Measurements from ENCODE around the gene TPPP2. TPM values are rescaled to one million over a fixed set of nuclear protein-coding genes. Genes with fewer than 3 reads are reported as not detected.

The TPPP2 gene
- total and polyA plus RNA-seq, 2 experiments from 2014 or later: not detected

DNA sequence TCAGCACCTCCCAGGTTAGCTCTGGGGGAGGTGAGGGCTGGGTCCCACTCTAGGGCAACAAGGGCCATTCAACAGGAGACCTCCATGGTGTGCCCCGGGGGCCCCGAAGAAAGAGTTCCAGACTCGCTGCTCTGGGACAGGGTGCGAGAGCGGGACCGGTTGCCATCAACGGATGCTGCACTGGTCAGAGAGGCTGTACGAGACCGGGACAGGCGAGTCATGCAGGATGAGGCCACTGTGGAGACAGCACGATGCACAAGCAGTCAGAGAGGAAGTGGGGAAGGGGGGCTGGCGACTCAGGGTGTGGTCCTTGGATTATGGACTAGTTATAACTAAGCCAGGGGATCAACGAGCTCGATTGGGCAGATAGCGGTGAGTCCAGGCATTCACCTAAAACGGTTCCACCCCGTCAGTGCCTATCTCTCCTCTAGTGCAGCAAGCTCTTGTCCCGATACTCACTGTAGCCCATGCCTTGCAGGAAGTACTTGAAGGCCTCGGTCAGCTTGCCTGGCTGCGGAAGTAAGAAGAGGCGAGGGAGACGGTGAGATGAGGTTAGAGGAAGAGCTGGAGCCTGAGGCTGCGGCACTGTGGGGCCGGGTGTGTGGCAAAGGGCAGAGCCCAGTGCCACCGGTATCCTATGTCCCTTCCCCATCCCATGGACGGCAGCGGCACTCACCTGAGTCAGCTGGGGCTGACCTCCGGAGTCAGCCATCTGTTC lies 12.3 kb upstream of the TPPP2 start:
- Mint-ChIP-seq H3K4me1 (peaks cover 16% of the 10 kb centered on the region), H3K4me3 (no peak overlapping the region), H3K9me3 (no peaks in the 10 kb centered on the region; the same call in 2 of the 3 replicates), H3K27me3 (ENCODE audit: insufficient read depth, low read depth, poor library complexity) (peaks cover 7% of the 10 kb centered on the region), H3K27ac (no peak overlapping the region), H3K36me3 (ENCODE audit: low read depth) (peaks cover 16% of the 10 kb centered on the region)
- Histone ChIP-seq H3F3A (replicated peaks; ENCODE audit: low read depth) (no peaks in the 10 kb centered on the region), H3K4me1 (ENCODE audit: insufficient read depth) (0 out of 2 replicates have a peak, but pooled peaks cover 7% of the 10 kb centered on the region), H3K27me3 (ENCODE audit: insufficient read depth) (peaks cover 5% of the 10 kb centered on the region), H3K79me2 (replicated peaks; ENCODE audit: insufficient read depth) (no peaks in the 10 kb centered on the region), H3K27ac (ENCODE audit: low read depth) (no peak overlapping the region), H2AFZ (no peak overlapping the region), H3K4me3 (no peak overlapping the region), H3K4me2 (no peak overlapping the region), H3K36me3 (ENCODE audit: insufficient read depth) (no peaks in the 10 kb centered on the region), H3K9me2 (ENCODE audit: insufficient read depth) (no peaks in the 10 kb centered on the region), H4K20me1 (replicated peaks; ENCODE audit: insufficient read depth) (no peaks in the 10 kb centered on the region)
- ATAC-seq: no peak
- DNase-seq (ENCODE audit: low spot score): no peak
- TF ChIP-seq STAT1 (IDR thresholded peaks at IDR 0.05; ENCODE audit: unreplicated experiment) (no peak), JUNB (IDR thresholded peaks at IDR 0.05; ENCODE audit: unreplicated experiment) (no peak), ZNF114 (CRISPR knock-in tag; IDR thresholded peaks at IDR 0.05) (no peak), EZH2 (IDR thresholded peaks at IDR 0.05; ENCODE audit: low read depth, unreplicated experiment) (no peak), ZNF331 (CRISPR knock-in tag; IDR thresholded peaks at IDR 0.05; ENCODE audit: low read depth) (no peak), CREB1 (CRISPR knock-in tag; IDR thresholded peaks at IDR 0.05; ENCODE audit: low read depth) (no peak), ETS1 (IDR thresholded peaks at IDR 0.05) (no peak), ZNF462 (CRISPR knock-in tag; IDR thresholded peaks at IDR 0.05) (no peak), EZH2phosphoT487 (IDR thresholded peaks at IDR 0.05; ENCODE audit: unreplicated experiment) (no peak)
- TF ChIP-seq, protein P1, sequence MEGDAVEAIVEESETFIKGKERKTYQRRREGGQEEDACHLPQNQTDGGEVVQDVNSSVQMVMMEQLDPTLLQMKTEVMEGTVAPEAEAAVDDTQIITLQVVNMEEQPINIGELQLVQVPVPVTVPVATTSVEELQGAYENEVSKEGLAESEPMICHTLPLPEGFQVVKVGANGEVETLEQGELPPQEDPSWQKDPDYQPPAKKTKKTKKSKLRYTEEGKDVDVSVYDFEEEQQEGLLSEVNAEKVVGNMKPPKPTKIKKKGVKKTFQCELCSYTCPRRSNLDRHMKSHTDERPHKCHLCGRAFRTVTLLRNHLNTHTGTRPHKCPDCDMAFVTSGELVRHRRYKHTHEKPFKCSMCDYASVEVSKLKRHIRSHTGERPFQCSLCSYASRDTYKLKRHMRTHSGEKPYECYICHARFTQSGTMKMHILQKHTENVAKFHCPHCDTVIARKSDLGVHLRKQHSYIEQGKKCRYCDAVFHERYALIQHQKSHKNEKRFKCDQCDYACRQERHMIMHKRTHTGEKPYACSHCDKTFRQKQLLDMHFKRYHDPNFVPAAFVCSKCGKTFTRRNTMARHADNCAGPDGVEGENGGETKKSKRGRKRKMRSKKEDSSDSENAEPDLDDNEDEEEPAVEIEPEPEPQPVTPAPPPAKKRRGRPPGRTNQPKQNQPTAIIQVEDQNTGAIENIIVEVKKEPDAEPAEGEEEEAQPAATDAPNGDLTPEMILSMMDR (conservative IDR thresholded peaks at IDR 0.05; ENCODE audit: low read depth in 2 of 2): no peak
